ENCODE results near the gene CTSZ.
"Not testable (repeated sequence)": the region's sequence is repeated elsewhere in the genome, so short reads cannot be mapped to it uniquely, and the experiment has no call there.

The CTSZ gene

DNA sequence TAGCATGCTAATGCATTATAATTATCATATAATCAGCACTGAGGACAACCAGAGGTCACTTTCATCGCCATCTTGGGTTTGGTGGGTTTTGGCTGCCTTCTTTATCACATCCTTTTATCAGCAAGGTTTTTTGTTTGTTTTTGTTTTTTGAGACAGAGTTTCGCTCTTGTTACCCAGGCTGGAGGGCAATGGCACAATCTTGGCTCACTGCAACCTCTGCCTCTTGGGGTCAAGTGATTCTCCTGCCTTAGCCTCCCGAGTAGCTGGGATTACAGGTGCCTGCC lies 4.8 kb upstream of the CTSZ start:
- not testable (repeated sequence) for FAIRE-seq

- FAIRE-seq: no peak
Measured at GRCh38 chr20:59010995-59011873, 4.2 kb upstream of the CTSZ start.

DNA sequence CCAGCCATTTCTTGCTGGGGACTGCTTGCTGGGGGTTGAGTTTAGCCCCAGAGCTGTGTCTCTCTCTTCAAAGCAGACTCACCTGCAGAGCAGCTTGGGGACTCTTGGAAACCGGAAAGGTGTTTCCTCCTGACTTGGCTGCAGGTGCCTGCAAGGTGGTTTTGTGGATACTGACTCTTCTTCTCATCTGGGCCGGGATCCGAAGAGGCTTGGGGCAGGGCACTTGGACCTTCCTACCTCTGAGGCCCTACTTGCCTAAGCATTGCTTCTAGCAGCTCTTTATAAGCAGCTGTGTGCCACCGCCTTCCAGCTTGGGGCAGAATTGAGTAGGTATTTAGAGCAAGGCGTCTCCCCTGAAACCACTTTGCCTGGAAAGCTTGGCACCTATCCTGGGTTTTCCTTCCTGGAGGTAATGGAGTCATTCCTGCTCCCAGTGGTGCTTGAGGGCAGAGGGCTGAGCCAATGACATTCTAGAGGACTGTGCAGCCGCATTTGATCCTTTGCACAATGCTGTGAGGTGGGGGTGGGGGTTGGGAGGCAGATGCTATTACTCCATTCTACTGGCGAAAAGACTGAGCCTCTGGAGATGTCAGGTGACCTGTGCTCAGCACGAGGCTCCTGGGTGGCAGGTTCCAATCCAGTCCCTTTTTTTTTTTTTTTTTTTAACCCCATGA lies 3.4 kb upstream of the CTSZ start:
- FAIRE-seq: no peak

DNA sequence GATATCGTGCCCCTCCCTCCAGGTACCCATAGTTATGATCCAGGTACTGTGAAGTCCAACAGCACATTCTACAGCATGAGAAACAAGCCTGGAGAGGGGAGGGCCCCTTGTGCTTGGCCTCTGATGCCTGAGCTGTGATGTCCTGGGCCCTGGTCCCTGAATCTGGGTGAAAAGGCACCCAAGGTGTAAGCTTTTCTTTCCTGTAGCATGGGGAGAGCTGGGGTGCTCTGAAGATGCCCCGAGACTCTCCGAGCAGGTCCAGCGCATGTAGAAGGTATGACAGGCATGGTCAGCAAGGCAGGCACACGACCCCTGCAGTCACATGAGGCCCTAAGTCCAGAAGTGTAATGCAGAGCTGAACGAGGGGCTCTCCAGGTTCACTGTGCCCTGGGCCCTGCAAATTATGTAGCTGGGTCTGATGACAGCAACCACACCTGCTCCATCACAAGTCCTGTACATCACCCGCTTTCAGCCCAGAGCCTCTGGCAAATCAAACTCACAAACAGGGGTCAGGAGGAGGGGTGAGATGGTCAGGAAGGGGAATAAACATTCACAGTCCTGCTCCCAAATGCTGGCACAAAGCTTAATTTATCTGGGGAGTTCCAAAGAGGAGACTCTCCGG lies 1.8 kb upstream of the CTSZ start:
- FAIRE-seq: no peak

- FAIRE-seq: no peak
Measured at GRCh38 chr20:59007665-59008511, 834 bp upstream of the CTSZ start.

DNA sequence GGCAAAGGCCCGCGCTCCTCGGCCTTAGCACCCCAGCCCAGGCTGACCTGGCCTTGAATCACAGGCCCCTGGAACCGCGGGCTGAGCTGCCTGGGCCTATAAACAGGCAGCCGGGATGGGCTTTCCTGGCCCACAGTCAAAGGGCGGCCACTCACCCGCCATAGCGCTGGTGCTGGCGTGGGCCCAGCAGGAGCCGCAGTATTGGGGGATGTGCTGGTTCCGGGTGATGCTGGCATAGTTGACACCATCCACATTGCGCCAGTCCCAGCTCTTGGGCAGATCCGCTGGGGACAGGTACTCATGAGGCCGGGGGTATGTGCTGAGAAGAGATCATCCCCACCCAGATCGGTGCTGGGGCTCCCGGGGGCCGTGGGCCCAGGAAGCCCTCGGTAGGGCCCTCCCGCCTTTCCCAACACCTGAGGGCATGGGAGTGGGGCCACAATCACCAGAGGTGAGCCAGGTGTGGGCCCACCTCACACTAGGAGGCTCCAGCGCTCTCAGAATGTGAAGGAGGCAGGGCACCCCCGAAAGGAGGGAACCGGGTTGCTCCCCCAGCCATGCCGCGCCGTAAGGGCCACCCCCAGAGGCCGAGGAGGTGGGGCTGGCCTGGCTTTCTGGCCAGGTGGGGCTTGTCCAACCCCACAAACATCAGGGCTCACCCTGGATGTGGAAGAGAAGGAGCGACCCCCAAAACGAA lies 739 bp downstream of the CTSZ start:
- no peak for FAIRE-seq

GRCh38 chr20:59005523-59006166 lies 1.4 kb downstream of the CTSZ start:
- no peak for FAIRE-seq

DNA sequence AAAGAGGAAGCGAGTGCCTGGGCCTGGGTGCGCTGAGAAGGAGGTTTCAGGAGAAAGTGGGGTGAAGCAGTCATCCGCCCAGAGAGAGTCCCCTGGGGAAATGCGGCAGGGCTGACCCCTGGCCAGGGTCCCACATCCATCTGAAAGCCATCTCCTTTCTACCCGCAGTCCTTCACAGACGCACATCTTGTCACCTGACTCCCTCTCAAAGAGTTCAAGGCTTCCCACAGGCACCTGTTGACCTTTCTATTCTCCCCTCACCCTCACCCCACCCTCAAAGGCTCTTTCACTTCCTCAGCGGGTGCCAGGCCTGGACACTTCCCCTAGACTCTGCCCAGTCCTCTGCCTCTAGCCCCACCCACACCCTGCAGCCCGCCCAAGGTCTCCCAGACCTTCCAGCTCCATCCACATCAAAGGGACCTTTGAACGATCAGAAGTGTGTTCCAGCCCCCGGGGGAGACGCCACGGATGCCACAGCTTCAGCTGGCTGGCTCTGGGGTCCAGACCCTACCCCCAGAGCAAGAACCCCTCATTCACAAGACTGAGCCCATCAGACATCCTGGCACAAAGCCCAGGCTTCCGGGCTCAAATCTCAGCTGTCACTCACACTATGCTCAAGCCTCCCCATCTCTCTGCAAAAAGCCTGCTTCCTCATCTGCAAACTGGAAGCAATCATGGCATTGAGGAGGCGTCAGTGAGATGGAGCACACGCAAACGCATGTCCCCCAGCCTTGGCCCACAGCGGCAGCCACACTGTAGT lies 2.1 kb downstream of the CTSZ start:
- no peak for FAIRE-seq

GRCh38 chr20:59004493-59004762 lies 2.6 kb downstream of the CTSZ start:
- no peak for FAIRE-seq

- FAIRE-seq: no peak
Measured at GRCh38 chr20:59003836-59004492, 3.1 kb downstream of the CTSZ start.

- no peak for FAIRE-seq
Measured at GRCh38 chr20:59002874-59003399, 4.1 kb downstream of the CTSZ start.

DNA sequence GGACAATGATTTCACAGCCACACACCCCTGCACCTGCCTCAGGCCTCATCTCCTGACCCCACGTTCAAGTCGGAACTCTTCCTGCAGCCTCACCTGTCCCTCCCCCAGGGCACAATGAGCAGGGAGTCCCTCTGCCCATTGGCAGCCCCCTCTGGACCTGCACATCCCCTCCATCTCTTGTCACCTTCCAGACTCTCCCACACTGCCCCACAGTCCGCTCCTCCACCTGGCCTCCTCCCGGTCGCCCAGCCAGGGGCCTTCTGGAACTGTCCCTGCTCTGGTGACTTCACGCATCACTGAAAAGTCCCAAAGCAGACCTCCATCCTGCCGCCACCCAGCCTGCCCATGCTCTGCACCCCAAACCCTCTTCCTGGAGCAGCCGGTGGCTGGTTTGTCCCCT lies 4.7 kb downstream of the CTSZ start:
- no peak for FAIRE-seq

GRCh38 chr20:59001449-59002171 lies 5.4 kb downstream of the CTSZ start:
- FAIRE-seq: no peak

GRCh38 chr20:59001068-59001448 lies 6.0 kb downstream of the CTSZ start:
- no peak for FAIRE-seq

DNA sequence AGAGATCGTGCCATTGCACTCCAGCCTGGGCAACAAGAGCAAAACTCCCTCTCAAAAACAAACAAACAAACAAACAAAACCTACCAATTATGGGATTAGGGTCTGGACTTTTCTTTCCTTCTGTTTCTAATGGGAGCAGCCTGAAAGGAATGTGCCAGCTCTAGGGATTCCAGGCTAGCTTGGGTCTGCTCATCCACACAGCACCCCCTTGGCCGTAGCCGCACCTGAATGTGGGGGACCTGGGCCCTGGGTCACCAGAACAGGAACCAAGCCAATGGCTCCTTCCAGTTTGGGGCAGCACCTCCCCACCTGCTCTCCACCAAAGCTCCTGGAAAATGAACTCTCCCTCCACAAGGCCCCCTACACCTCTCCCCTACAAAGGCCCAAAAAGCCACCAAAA lies 6.7 kb downstream of the CTSZ start:
- FAIRE-seq: no peak

DNA sequence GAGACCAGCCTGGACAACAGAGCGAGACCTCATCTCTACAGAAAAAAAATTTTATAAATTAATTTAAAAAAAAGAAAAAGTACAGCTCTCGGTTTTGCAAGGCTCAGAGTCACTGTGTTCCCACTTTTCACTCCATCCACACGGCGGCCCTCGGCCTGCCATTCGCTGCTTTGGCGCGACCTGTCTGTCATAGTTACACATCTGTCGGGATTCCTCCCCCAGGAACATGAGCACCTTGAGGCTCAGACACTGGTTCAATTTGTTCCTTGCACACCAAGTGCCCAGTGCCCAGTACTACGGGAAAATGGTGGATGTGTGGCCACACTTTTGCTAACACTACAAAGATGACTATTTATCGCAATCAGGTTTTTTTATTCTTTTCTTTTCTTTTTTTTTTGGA lies 8.4 kb downstream of the CTSZ start:
- FAIRE-seq: no peak

GRCh38 chr20:58997141-58997770 lies 9.8 kb downstream of the CTSZ start:
- FAIRE-seq: no peak

- no peak for FAIRE-seq
Measured at GRCh38 chr20:58996226-58996611, 10.8 kb downstream of the CTSZ start.

DNA sequence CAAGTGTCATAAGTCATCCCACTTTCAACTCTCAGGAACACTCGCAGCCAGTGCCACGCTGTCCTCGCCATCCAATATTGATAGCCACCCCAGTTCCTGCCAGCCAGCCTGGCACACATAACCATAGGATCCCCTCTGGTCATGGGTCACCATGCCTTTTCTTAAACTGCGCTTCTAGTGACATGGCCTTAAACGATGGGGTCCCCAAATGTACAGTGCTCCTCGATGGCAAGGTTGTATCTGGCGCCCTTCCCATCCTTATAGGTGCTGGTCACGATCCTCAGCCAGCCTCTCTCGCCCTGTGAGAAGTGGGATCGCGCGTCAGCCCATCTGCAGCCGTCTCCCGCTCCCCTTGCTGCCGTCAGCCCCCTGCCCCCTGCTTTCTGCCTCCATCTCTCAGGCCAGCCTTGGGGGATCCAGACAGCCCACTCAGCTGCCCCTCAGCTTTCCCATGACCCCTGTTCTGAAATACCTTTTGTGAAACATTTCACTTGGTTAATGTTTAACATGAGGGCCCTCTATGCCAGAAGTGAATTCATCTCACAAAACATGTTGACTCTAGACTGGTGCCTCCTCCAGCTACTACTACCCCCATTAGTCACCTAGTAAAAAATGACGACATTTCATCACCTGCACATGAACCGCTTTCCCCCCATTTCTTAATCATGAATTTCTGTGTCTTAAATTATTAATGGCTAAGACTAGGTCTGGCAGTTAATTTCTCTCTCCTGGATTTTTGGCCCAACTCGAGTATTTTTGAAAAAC lies 11.4 kb downstream of the CTSZ start:
- no peak for FAIRE-seq

Data from colon (tissue), 2 donors.